HepG2 (cell line): ENCODE results near the gene MAFF. TPM values are rescaled to one million over a fixed set of nuclear protein-coding genes. Genes with fewer than 3 reads are reported as not detected.
A peak's percentile ranks its signal among the peaks of the same experiment; 100 is the strongest.

Source experiments
- HNRNPLL ChIP-seq: fragments of 200-400 bp; formaldehyde crosslinking; IDR thresholded peaks from 2 replicates; pipeline ENCODE4 v1.6.1; 2017; ENCODE audit warnings: mild to moderate bottlenecking, low read depth, low read length; ENCODE audit not compliant: poor library complexity, severe bottlenecking
- MEIS1 ChIP-seq: sonication (generic); formaldehyde crosslinking; IDR thresholded peaks from 2 replicates; pipeline ENCODE4 v1.9.0; 2021; ENCODE audit warnings: mild to moderate bottlenecking, missing genetic modification reagents, moderate library complexity, borderline replicate concordance
- NCOR1 ChIP-seq: fragments of 200-600 bp; sonication (generic); IDR thresholded peaks from 2 replicates; pipeline ENCODE4 v1.7.0; 2017; ENCODE audit warnings: antibody characterized with exemption, low read length, borderline replicate concordance
- TBX2 ChIP-seq: sonication (generic); formaldehyde crosslinking; IDR thresholded peaks from 2 replicates; pipeline ENCODE4 v1.5.0; 2020; ENCODE audit warnings: missing genetic modification reagents, mild to moderate bottlenecking, borderline replicate concordance
- UBTF ChIP-seq: sonication (generic); formaldehyde crosslinking; IDR thresholded peaks from 2 replicates; pipeline ENCODE4 v1.4.0; 2020; ENCODE audit warnings: mild to moderate bottlenecking, missing genetic modification reagents
- ZGPAT ChIP-seq: IDR thresholded peaks from 2 replicates; pipeline ENCODE4 v1.6.1; 2016; ENCODE audit warnings: mild to moderate bottlenecking
- ZNF432 ChIP-seq: sonication (generic); formaldehyde crosslinking; IDR thresholded peaks from 2 replicates; pipeline ENCODE4 v1.5.0; 2020; ENCODE audit warnings: missing genetic modification reagents, mild to moderate bottlenecking, borderline replicate concordance
- ZNF451 ChIP-seq: sonication (generic); formaldehyde crosslinking; IDR thresholded peaks from 2 replicates; pipeline ENCODE4 v1.5.0; 2020; ENCODE audit warnings: mild to moderate bottlenecking, missing genetic modification reagents
- ZNF703 ChIP-seq: sonication (generic); formaldehyde crosslinking; IDR thresholded peaks from 2 replicates; pipeline ENCODE4 v1.5.1; 2020; ENCODE audit warnings: missing genetic modification reagents, mild to moderate bottlenecking, moderate library complexity, borderline replicate concordance
- ZNF770 ChIP-seq: sonication (generic); formaldehyde crosslinking; IDR thresholded peaks from 2 replicates; pipeline ENCODE4 v1.5.0; 2020; ENCODE audit warnings: mild to moderate bottlenecking, missing genetic modification reagents
- ZUFSP ChIP-seq: sonication (generic); formaldehyde crosslinking; IDR thresholded peaks from 2 replicates; pipeline ENCODE4 v1.9.0; 2021; ENCODE audit warnings: missing genetic modification reagents, mild to moderate bottlenecking, borderline replicate concordance
- polyA plus RNA-seq, 8 experiments: library from polyadenylated mRNA; depleted of rRNA in 3 of 8; stranded (reverse) in 7 of 8; unstranded in 1 of 8; fragments of >200 nt; fragmentation: Illumina TruSeq in 4 of 8; extraction: Trizol in 4 of 8; gene quantifications; 2 replicates each; pipeline versions ENCODE4 v1.2.1 to v1.2.3, GENCODE V29; 2011 to 2016; ENCODE audit warnings: low read depth in 4 of 8, missing spikeins in 1 of 8, mixed read lengths in 1 of 8; ENCODE audit not compliant: insufficient read depth in 1 of 8
- total RNA-seq, 5 experiments: library from RNA; depleted of rRNA; stranded (reverse); fragments of >200 nt; fragmentation: Illumina TruSeq; extraction: Trizol; gene quantifications; 2 replicates each; pipeline ENCODE4 v1.2.3, GENCODE V29; 2016; ENCODE audit warnings: low read depth in 1 of 5
- TF ChIP-seq, protein P1 (sequence below): sonication (generic); formaldehyde crosslinking; IDR thresholded peaks from 2 replicates; pipeline ENCODE4 v1.5.1; 2020; ENCODE audit warnings: mild to moderate bottlenecking, missing genetic modification reagents, borderline replicate concordance
- TF ChIP-seq, protein P2 (sequence below): sonication (generic); formaldehyde crosslinking; IDR thresholded peaks from 2 replicates; pipeline ENCODE4 v1.8.0; 2022; ENCODE audit warnings: mild to moderate bottlenecking, missing genetic modification reagents, moderate library complexity

The MAFF gene
- total and polyA plus RNA-seq, 2 of the 13 experiments (the other 11 are each of a cell fraction or from before 2014, with no cell fraction given) = 5.4 to 14.3 TPM

DNA sequence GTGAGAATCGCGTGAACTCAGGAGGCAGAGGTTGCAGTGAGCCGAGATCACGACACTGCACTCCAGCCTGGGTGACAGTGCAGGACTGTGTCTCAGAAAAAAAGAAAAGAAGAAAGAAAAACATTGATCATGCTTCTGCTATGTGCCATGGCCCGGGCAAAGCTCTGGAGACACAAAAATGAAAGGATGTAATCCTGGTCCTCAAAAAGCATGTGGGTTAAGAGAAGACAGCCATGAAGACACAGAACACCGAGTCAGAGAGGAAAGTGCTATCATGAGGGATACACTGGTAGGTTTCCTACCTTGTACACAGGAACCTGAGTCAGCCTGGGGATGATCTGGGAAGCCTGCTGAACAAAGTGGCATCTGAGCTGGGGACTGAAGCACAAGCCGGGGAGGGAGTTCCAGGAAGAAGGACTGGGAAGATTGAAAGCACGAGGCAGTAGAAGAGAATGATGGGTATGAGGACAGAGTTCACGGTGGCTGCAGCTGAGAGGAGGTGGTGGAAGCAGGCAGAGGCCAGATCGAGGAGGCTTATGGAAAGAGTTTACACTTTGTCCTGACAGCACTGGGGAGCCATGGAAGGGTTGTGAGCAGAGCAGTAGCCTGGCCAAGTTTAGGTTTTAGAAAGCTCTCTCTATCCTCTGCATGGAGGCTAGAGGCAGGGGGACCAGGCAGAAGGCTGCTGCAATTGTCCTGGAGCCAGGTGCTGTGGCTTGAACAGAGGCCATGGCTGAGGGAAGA is 9.9 kb upstream of the MAFF start (continued):
- TF ChIP-seq, protein P1, sequence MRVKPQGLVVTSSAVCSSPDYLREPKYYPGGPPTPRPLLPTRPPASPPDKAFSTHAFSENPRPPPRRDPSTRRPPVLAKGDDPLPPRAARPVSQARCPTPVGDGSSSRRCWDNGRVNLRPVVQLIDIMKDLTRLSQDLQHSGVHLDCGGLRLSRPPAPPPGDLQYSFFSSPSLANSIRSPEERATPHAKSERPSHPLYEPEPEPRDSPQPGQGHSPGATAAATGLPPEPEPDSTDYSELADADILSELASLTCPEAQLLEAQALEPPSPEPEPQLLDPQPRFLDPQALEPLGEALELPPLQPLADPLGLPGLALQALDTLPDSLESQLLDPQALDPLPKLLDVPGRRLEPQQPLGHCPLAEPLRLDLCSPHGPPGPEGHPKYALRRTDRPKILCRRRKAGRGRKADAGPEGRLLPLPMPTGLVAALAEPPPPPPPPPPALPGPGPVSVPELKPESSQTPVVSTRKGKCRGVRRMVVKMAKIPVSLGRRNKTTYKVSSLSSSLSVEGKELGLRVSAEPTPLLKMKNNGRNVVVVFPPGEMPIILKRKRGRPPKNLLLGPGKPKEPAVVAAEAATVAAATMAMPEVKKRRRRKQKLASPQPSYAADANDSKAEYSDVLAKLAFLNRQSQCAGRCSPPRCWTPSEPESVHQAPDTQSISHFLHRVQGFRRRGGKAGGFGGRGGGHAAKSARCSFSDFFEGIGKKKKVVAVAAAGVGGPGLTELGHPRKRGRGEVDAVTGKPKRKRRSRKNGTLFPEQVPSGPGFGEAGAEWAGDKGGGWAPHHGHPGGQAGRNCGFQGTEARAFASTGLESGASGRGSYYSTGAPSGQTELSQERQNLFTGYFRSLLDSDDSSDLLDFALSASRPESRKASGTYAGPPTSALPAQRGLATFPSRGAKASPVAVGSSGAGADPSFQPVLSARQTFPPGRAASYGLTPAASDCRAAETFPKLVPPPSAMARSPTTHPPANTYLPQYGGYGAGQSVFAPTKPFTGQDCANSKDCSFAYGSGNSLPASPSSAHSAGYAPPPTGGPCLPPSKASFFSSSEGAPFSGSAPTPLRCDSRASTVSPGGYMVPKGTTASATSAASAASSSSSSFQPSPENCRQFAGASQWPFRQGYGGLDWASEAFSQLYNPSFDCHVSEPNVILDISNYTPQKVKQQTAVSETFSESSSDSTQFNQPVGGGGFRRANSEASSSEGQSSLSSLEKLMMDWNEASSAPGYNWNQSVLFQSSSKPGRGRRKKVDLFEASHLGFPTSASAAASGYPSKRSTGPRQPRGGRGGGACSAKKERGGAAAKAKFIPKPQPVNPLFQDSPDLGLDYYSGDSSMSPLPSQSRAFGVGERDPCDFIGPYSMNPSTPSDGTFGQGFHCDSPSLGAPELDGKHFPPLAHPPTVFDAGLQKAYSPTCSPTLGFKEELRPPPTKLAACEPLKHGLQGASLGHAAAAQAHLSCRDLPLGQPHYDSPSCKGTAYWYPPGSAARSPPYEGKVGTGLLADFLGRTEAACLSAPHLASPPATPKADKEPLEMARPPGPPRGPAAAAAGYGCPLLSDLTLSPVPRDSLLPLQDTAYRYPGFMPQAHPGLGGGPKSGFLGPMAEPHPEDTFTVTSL (CRISPR knock-in tag) = no peak
- no peak for TF ChIP-seq NCOR1
- TF ChIP-seq ZNF451 (CRISPR knock-in tag) = no peak
- 0 out of 2 replicates have a peak, but pooled peaks have one; percentile 10 for TF ChIP-seq TBX2
- no peak for TF ChIP-seq ZGPAT (CRISPR knock-in tag)
- no peak for TF ChIP-seq ZNF770
- no peak for TF ChIP-seq HNRNPLL
- no peak for TF ChIP-seq ZNF703 (CRISPR knock-in tag)
- no peak for TF ChIP-seq ZNF432
- TF ChIP-seq, protein P2, sequence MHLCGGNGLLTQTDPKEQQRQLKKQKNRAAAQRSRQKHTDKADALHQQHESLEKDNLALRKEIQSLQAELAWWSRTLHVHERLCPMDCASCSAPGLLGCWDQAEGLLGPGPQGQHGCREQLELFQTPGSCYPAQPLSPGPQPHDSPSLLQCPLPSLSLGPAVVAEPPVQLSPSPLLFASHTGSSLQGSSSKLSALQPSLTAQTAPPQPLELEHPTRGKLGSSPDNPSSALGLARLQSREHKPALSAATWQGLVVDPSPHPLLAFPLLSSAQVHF (CRISPR knock-in tag) = no peak
- TF ChIP-seq ZUFSP (CRISPR knock-in tag) = no peak
- 0 out of 2 replicates have a peak, but pooled peaks have one; percentile 22 for TF ChIP-seq UBTF
- TF ChIP-seq MEIS1 (CRISPR knock-in tag) = no peak
